K562 (cell line): ENCODE results near the gene LAMP1. TPM values are rescaled to one million over a fixed set of nuclear protein-coding genes. Genes with fewer than 3 reads are reported as not detected.

Experiments used
- CHD7 ChIP-seq: fragments of 200-600 bp; sonication (generic); IDR thresholded peaks from one replicate; pipeline ENCODE4 v1.6.1; 2012; ENCODE audit warnings: mild to moderate bottlenecking, low read depth, low read length, inconsistent platforms
- COPS2 ChIP-seq: fragments of 450-650 bp; conservative IDR thresholded peaks from 2 replicates; pipeline ENCODE4 v1.6.1; 2016; ENCODE audit warnings: mild to moderate bottlenecking, moderate library complexity
- ETV1 ChIP-seq: fragments of 450-650 bp; conservative IDR thresholded peaks from 2 replicates; pipeline ENCODE4 v1.6.1; 2016; ENCODE audit warnings: missing genetic modification characterization, control low read depth, low read depth, missing compliant biosample characterization
- RFX5 ChIP-seq: IDR thresholded peaks from 2 replicates; pipeline ENCODE4 v1.6.1; 2011; ENCODE audit warnings: low read depth, mild to moderate bottlenecking, improper control_type of control experiment, low read length
- THRB ChIP-seq: fragments of 450-650 bp; formaldehyde crosslinking; conservative IDR thresholded peaks from 2 replicates; pipeline ENCODE4 v1.4.0; 2022; ENCODE audit warnings: mild to moderate bottlenecking, missing genetic modification characterization
- VEZF1 ChIP-seq: fragments of 200-800 bp; sonication (Bioruptor generic); IDR thresholded peaks from 2 replicates; pipeline ENCODE4 v1.6.1; 2017; ENCODE audit warnings: missing genetic modification characterization, missing compliant biosample characterization
- ZNF717 ChIP-seq: fragments of 250-450 bp; sonication (Bioruptor Pico); IDR thresholded peaks from 2 replicates; pipeline ENCODE4 v1.5.0; 2021
- polyA plus RNA-seq, 8 experiments: library from polyadenylated mRNA; depleted of rRNA in 4 of 8; stranded (reverse) in 5 of 8; unstranded in 3 of 8; fragments of >200 nt; fragmentation: Nextera tagmentation in 2 of 8; fragmentation: Illumina TruSeq in 1 of 8; extraction: Ambion mirVana in 2 of 8; extraction: Trizol in 1 of 8; gene quantifications; 2 replicates each; pipeline versions ENCODE4 v1.2.1 to v1.2.3, GENCODE V29; 2011 to 2014; ENCODE audit warnings: inconsistent platforms in 1 of 8, missing spikeins in 1 of 8
- total RNA-seq, 7 experiments: library from RNA; depleted of rRNA in 6 of 7; stranded (reverse); fragments of >200 nt in 6 of 7; fragmentation: Illumina TruSeq in 2 of 7; extraction: Trizol in 2 of 7; gene quantifications; 2 replicates each; pipeline versions ENCODE4 v1.2.1 to v1.2.3, GENCODE V29; 2011 to 2021; ENCODE audit warnings: low replicate concordance in 1 of 7
- TF ChIP-seq, protein P1 (sequence below): fragments of 250-450 bp; sonication (Bioruptor Pico); IDR thresholded peaks from 2 replicates; pipeline ENCODE4 v1.4.0; 2020; ENCODE audit warnings: mild to moderate bottlenecking

LAMP1 gene
- total and polyA plus RNA-seq, 9 of the 15 experiments (the other 6 are each of a cell fraction or from before 2014, with no cell fraction given): 2.2 to 70.1 (median 30.5) TPM

GRCh38 chr13:113293686-113294085, 3.4 kb upstream of the LAMP1 start (continued):
- TF ChIP-seq CHD7 (no peak), VEZF1 (no peak), THRB (CRISPR knock-in tag) (no peak), ZNF717 (no peak), COPS2 (no peak), ETV1 (no peak), RFX5 (no peak)
- TF ChIP-seq, protein P1, sequence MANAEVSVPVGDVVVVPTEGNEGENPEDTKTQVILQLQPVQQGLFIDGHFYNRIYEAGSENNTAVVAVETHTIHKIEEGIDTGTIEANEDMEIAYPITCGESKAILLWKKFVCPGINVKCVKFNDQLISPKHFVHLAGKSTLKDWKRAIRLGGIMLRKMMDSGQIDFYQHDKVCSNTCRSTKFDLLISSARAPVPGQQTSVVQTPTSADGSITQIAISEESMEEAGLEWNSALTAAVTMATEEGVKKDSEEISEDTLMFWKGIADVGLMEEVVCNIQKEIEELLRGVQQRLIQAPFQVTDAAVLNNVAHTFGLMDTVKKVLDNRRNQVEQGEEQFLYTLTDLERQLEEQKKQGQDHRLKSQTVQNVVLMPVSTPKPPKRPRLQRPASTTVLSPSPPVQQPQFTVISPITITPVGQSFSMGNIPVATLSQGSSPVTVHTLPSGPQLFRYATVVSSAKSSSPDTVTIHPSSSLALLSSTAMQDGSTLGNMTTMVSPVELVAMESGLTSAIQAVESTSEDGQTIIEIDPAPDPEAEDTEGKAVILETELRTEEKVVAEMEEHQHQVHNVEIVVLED (CRISPR knock-in tag): no peak
